H9 (cell line): ENCODE measurements around the gene ZNF385D. TPM values are rescaled to one million over a fixed set of nuclear protein-coding genes. Genes with fewer than 3 reads are reported as not detected.

Source experiments
- DNase-seq: peaks from one replicate; pipeline ENCODE4 v3.0.0-alpha.2; 2017
- H2AFZ ChIP-seq: one replicate; pipeline ENCODE4 v1.6.1; 2013; ENCODE audit warnings: mild to moderate bottlenecking, low read length, control low read depth, moderate library complexity
- H2AK5ac ChIP-seq: 2 replicates; pipeline ENCODE4 v1.6.1; 2013; ENCODE audit warnings: low read length, control low read depth, mixed read lengths; ENCODE audit not compliant: insufficient read length
- H2BK120ac ChIP-seq: one replicate; pipeline ENCODE4 v1.6.1; 2013; ENCODE audit warnings: low read depth, mild to moderate bottlenecking, low read length, control low read depth, inconsistent platforms; ENCODE audit not compliant: poor library complexity, severe bottlenecking
- H2BK12ac ChIP-seq: 2 replicates; pipeline ENCODE4 v1.6.1; 2013; ENCODE audit warnings: low read length, control low read depth, mixed read lengths, low read depth; ENCODE audit not compliant: insufficient read length
- H2BK15ac ChIP-seq: 2 replicates; pipeline ENCODE4 v1.6.1; 2013; ENCODE audit warnings: low read depth, low read length, control low read depth
- H2BK20ac ChIP-seq: one replicate; pipeline ENCODE4 v1.6.1; 2013; ENCODE audit warnings: low read depth, mild to moderate bottlenecking, low read length, control low read depth, inconsistent platforms; ENCODE audit not compliant: poor library complexity, severe bottlenecking
- H2BK5ac ChIP-seq: 2 replicates; pipeline ENCODE4 v1.6.1; 2013; ENCODE audit warnings: low read length, control low read depth, mixed read lengths; ENCODE audit not compliant: insufficient read length
- H3K14ac ChIP-seq: 2 replicates; pipeline ENCODE4 v1.6.1; 2013; ENCODE audit warnings: low read length, control low read depth; ENCODE audit not compliant: insufficient read depth
- H3K18ac ChIP-seq: 2 replicates; pipeline ENCODE4 v1.6.1; 2013; ENCODE audit warnings: low read depth, mild to moderate bottlenecking, mixed read lengths, low read length, control low read depth; ENCODE audit not compliant: insufficient read length
- H3K23ac ChIP-seq: 2 replicates; pipeline ENCODE4 v1.6.1; 2013; ENCODE audit warnings: low read length, control low read depth, mixed read lengths, low read depth; ENCODE audit not compliant: insufficient read length
- H3K23me2 ChIP-seq: 2 replicates; pipeline ENCODE4 v1.6.1; 2013; ENCODE audit warnings: low read depth, mild to moderate bottlenecking, mixed read lengths, low read length, control low read depth; ENCODE audit not compliant: insufficient read length, poor library complexity, severe bottlenecking
- H3K27ac ChIP-seq: 2 replicates; pipeline ENCODE4 v1.5.1; 2013; ENCODE audit warnings: low read length, control low read depth, mixed read lengths, low read depth; ENCODE audit not compliant: insufficient read length
- H3K27me3 ChIP-seq: 2 replicates; pipeline ENCODE4 v1.6.1; 2013; ENCODE audit warnings: low read length, control low read depth, inconsistent platforms; ENCODE audit not compliant: insufficient read depth
- H3K4ac ChIP-seq: 2 replicates; pipeline ENCODE4 v1.6.1; 2013; ENCODE audit warnings: low read depth, mild to moderate bottlenecking, control low read depth, inconsistent platforms, low read length, moderate library complexity
- H3K4me1 ChIP-seq: 2 replicates; pipeline ENCODE4 v1.6.1; 2013; ENCODE audit warnings: low read length, control low read depth, inconsistent platforms; ENCODE audit not compliant: insufficient read depth
- H3K4me2 ChIP-seq: 2 replicates; pipeline ENCODE4 v1.6.1; 2013; ENCODE audit warnings: low read length, control low read depth, mixed read lengths; ENCODE audit not compliant: insufficient read length, insufficient read depth
- H3K56ac ChIP-seq: 2 replicates; pipeline ENCODE4 v1.6.1; 2013; ENCODE audit warnings: low read depth, mild to moderate bottlenecking, mixed read lengths, low read length, control low read depth; ENCODE audit not compliant: insufficient read length
- H3K79me1 ChIP-seq: 2 replicates; pipeline ENCODE4 v1.6.1; 2013; ENCODE audit warnings: low read depth, mild to moderate bottlenecking, moderate library complexity, low read length, control low read depth, inconsistent platforms; ENCODE audit not compliant: insufficient read depth, poor library complexity, severe bottlenecking
- H3K79me2 ChIP-seq: 2 replicates; pipeline ENCODE4 v1.6.1; 2013; ENCODE audit warnings: low read length, control low read depth, inconsistent platforms; ENCODE audit not compliant: insufficient read depth
- H3K9ac ChIP-seq: 2 replicates; pipeline ENCODE4 v1.6.1; 2013; ENCODE audit warnings: low read length, control low read depth, mixed read lengths; ENCODE audit not compliant: insufficient read length; ENCODE audit errors: extremely low read depth
- H3K9me3 ChIP-seq: one replicate; pipeline ENCODE4 v1.6.1; 2013; ENCODE audit warnings: low read depth, low read length, inconsistent platforms; ENCODE audit not compliant: control insufficient read depth
- H3T11ph ChIP-seq: one replicate; pipeline ENCODE4 v1.6.1; 2013; ENCODE audit warnings: mild to moderate bottlenecking, low read length, control low read depth, inconsistent platforms
- H4K20me1 ChIP-seq: one replicate; pipeline ENCODE4 v1.6.1; 2013; ENCODE audit not compliant: control insufficient read depth, insufficient read length, insufficient read depth
- H4K5ac ChIP-seq: 2 replicates; pipeline ENCODE4 v1.6.1; 2013; ENCODE audit warnings: low read depth, mild to moderate bottlenecking, mixed read lengths, low read length, control low read depth; ENCODE audit not compliant: insufficient read length
- H4K8ac ChIP-seq: replicated peaks from 2 replicates; pipeline ENCODE4 v1.6.1; 2013; ENCODE audit warnings: low read length, control low read depth, mixed read lengths, low read depth; ENCODE audit not compliant: insufficient read length
- H4K91ac ChIP-seq: 2 replicates; pipeline ENCODE4 v1.6.1; 2013; ENCODE audit warnings: low read depth, mild to moderate bottlenecking, moderate library complexity, mixed read lengths, low read length, control low read depth; ENCODE audit not compliant: insufficient read length
- H3K27ac Mint-ChIP-seq, 3 experiments: 2 replicates in 2 of 3; 3 replicates in 1 of 3; pipeline ENCODE4 v1.8.0; 2020 to 2021; ENCODE audit warnings: mixed read lengths in 3 of 3, mild to moderate bottlenecking in 1 of 3, moderate library complexity in 1 of 3
- H3K27me3 Mint-ChIP-seq: 2 replicates; pipeline ENCODE4 v1.8.0; 2021; ENCODE audit warnings: low read depth, mild to moderate bottlenecking, moderate library complexity, mixed read lengths
- H3K36me3 Mint-ChIP-seq, 3 experiments: 2 replicates in 2 of 3; 3 replicates in 1 of 3; pipeline ENCODE4 v1.8.0; 2020 to 2021; ENCODE audit warnings: low read depth in 3 of 3, mixed read lengths in 3 of 3; ENCODE audit not compliant: insufficient read depth in 1 of 3
- H3K4me1 Mint-ChIP-seq, 2 experiments: 2 replicates each; pipeline ENCODE4 v1.8.0; 2020; ENCODE audit warnings: mixed read lengths in 2 of 2
- H3K4me3 Mint-ChIP-seq, 2 experiments: 2 replicates in 1 of 2; 3 replicates in 1 of 2; pipeline ENCODE4 v1.8.0; 2020 to 2021; ENCODE audit warnings: mild to moderate bottlenecking in 2 of 2, mixed read lengths in 2 of 2, moderate library complexity in 1 of 2
- H3K9me3 Mint-ChIP-seq, 2 experiments: 2 replicates in 1 of 2; 3 replicates in 1 of 2; pipeline ENCODE4 v1.8.0; 2020; ENCODE audit warnings: mild to moderate bottlenecking in 2 of 2, mixed read lengths in 2 of 2, moderate library complexity in 1 of 2
- CTCF ChIP-seq: fragments of 200-600 bp; sonication (generic); conservative IDR thresholded peaks from 3 replicates; pipeline ENCODE4 v1.8.0; 2021; ENCODE audit warnings: antibody characterized with exemption, mild to moderate bottlenecking
- WGBS: extraction: QIAGEN DNeasy Blood & Tissue Kit; methylation state at CpG from one replicate; pipeline ENCODE4 v1.1.7; 2013; ENCODE audit warnings: missing lambda C conversion rate, low lambda C conversion rate, mixed read lengths; ENCODE audit not compliant: insufficient read length; ENCODE audit errors: extremely low coverage; 5-methylcytosine and 5-hydroxymethylcytosine counted together
- total RNA-seq: library from RNA; stranded (reverse); gene quantifications from 2 replicates; pipeline ENCODE4 v1.2.1, GENCODE V29; 2021

The ZNF385D gene
- total RNA-seq, 1 experiment from 2014 or later: 1.5 TPM

- no CpG with 5 or more reads among the region's 1 CpG for WGBS
- Histone ChIP-seq H3K23ac (no peak overlapping the region), H3K23me2 (no peaks in the 10 kb centered on the region), H4K5ac (no peak overlapping the region), H4K20me1 (no peaks in the 10 kb centered on the region), H3K14ac (no peak overlapping the region), H3T11ph (no peak overlapping the region), H3K9me3 (no peaks in the 10 kb centered on the region), H2AK5ac (no peak overlapping the region), H2BK5ac (no peak overlapping the region), H2BK20ac (no peak overlapping the region), H4K8ac (no peak overlapping the region), H3K4me2 (no peak overlapping the region), H3K27me3 (no peaks in the 10 kb centered on the region), H2BK12ac (no peak overlapping the region), H3K18ac (no peak overlapping the region), H3K27ac (no peak overlapping the region), H3K56ac (no peak overlapping the region), H3K4me1 (no peaks in the 10 kb centered on the region; the same call in 1 of the 2 replicates), H3K4ac (no peak overlapping the region), H4K91ac (no peak overlapping the region), H3K79me2 (no peaks in the 10 kb centered on the region), H2BK15ac (no peak overlapping the region), H2AFZ (no peak overlapping the region), H3K9ac (no peak overlapping the region), H3K79me1 (no peaks in the 10 kb centered on the region), H2BK120ac (no peak overlapping the region)
- no peak for TF ChIP-seq CTCF
- no peaks in the 10 kb centered on the region for H3K27me3 Mint-ChIP-seq
- H3K4me3 Mint-ChIP-seq: no peak overlapping the region
- H3K36me3 Mint-ChIP-seq: no peaks in the 10 kb centered on the region; a peak in 1 of 7 replicates
- no peak overlapping the region for H3K27ac Mint-ChIP-seq
- H3K4me1 Mint-ChIP-seq: peaks cover 0 to 4% of the 10 kb centered on the region in 2 experiments; a peak in 2 of 4 replicates
- no peak for DNase-seq
- H3K9me3 Mint-ChIP-seq: no peaks in the 10 kb centered on the region; a peak in 1 of 5 replicates
These were observed 12.7 kb downstream of the ZNF385D start for GRCh38 chr3:21738283-21738682.
